ENCODE measurements around the gene NDC80. TPM values are rescaled to one million over a fixed set of nuclear protein-coding genes. Genes with fewer than 3 reads are reported as not detected.
"Not testable (repeated sequence)": the region's sequence is repeated elsewhere in the genome, so short reads cannot be mapped to it uniquely, and the experiment has no call there.

NDC80 gene
- total RNA-seq, 6 donors from 2014 or later = 0.89 to 1.8 (median 1.4) TPM

DNA sequence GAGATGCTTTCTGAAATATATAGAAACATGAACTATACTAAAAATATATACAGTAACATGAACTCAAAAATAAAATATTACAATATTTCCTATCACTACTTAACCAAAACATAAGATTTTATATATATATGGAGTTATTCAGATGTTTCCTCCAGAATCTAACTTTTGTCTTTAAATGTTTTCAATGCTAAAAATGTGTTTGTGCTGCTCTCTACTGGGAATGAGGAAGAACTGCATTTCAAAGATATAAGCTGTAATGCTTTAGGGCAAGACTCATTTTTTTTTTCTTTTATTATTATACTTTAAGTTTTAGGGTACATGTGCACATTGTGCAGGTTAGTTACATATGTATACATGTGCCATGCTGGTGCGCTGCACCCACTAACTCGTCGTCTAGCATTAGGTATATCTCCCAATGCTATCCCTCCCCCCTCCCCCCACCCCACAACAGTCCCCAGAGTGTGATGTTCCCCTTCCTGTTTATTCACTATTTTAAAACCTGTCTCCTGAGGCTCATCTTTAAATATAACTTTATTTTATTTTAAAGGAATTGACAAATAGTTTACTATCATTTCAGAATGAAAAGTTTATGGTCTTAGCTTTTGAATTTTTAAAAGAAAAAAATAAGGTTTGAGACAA, 29.3 kb upstream of the NDC80 start:
- peak in 1 of 2 donors; percentile 53 for ATAC-seq (ENCODE audit: low FRiP score in 2 of 2)
- TF ChIP-seq, protein P1, sequence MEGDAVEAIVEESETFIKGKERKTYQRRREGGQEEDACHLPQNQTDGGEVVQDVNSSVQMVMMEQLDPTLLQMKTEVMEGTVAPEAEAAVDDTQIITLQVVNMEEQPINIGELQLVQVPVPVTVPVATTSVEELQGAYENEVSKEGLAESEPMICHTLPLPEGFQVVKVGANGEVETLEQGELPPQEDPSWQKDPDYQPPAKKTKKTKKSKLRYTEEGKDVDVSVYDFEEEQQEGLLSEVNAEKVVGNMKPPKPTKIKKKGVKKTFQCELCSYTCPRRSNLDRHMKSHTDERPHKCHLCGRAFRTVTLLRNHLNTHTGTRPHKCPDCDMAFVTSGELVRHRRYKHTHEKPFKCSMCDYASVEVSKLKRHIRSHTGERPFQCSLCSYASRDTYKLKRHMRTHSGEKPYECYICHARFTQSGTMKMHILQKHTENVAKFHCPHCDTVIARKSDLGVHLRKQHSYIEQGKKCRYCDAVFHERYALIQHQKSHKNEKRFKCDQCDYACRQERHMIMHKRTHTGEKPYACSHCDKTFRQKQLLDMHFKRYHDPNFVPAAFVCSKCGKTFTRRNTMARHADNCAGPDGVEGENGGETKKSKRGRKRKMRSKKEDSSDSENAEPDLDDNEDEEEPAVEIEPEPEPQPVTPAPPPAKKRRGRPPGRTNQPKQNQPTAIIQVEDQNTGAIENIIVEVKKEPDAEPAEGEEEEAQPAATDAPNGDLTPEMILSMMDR (IDR thresholded peaks at IDR 0.05) = peak in 5 of 6 experiments; percentile 43 to 62 (median 55)
- H3K27ac ChIP-seq, H3K4me3 ChIP-seq, H3K9me3 ChIP-seq, H3K4me1 ChIP-seq, DNase-seq, H3K27me3 ChIP-seq: not testable (repeated sequence)
- H3K36me3 ChIP-seq = peaks cover 0 to 22% (median 0%) of the 10 kb centered on the region in 4 donors
- 17 to 35% methylated on average over 3 of the region's 3 CpGs for WGBS, 2 donors

DNA sequence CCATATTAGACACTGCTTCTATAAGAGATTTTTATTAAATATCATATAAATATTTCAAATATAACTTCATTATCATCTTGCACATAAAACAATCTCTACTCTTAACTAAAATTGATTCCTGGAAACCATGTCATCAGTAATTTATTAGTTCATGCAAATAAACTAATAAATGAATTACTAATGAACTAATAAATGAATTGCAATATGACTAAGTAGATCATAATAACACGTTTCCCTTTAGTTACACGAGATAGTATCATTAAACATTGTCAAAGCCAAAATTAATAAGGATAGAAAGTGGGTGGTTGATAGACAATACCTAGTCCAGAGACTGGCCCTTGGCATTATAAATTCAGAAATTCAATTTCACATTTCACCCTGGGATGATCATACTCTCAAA, 26.2 kb upstream of the NDC80 start:
- Histone ChIP-seq H3K27me3 (no peaks in the 10 kb centered on the region), H3K9me3 (no peaks in the 10 kb centered on the region), H3K4me1 (no peaks in the 10 kb centered on the region), H3K36me3 (peaks cover 0 to 21% (median 0%) of the 10 kb centered on the region in 4 donors), H3K27ac (no peak overlapping the region), H3K4me3 (no peak overlapping the region)
- 72 to 79% methylated on average over 2 of the region's 2 CpGs for WGBS, 2 donors
- DNase-seq = no peak
- TF ChIP-seq, protein P1 (IDR thresholded peaks at IDR 0.05) = no peak
- TF ChIP-seq POLR2AphosphoS5 (IDR thresholded peaks at IDR 0.05) (no peak), POLR2A (IDR thresholded peaks at IDR 0.05) (no peak), EP300 (IDR thresholded peaks at IDR 0.05) (no peak)
- ATAC-seq (ENCODE audit: low FRiP score in 2 of 2) = no peak

DNA sequence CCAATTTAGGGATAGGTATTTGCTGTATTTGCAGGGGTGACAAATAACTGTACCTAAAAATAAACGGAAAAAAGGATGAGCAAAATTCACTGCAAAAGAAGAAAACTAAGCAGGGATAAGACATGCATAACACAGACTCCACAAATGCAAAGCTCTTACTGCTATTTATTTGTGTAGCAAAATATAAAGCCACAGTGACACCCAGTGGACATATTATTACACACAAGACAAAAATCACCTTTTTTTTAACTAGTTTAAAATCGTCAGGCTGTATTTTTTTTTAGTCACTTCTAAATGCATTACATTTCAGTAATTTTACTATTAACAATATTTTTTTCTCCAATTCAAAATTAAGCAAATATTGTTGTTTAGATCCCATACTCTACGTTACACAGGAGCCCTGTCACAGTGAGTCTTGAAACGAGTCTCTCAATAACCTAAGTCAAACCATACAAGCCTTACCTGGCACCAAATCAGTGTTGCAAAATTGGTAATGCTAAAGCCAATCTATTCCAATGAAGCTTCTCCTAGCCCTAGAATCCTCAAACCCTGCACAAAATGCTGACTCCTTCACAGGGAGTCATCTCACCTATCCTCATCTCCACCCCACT, 23.8 kb upstream of the NDC80 start:
- Histone ChIP-seq H3K4me1 (no peaks in the 10 kb centered on the region), H3K36me3 (peaks cover 0 to 27% (median 2%) of the 10 kb centered on the region in 4 donors), H3K9me3 (no peaks in the 10 kb centered on the region), H3K27me3 (no peaks in the 10 kb centered on the region), H3K4me3 (no peak overlapping the region), H3K27ac (no peak overlapping the region)
- ATAC-seq (ENCODE audit: low FRiP score in 2 of 2) (peak in 1 of 2 donors; percentile 63), DNase-seq (no peak)
- TF ChIP-seq, protein P1 (IDR thresholded peaks at IDR 0.05) = peak in 5 of 6 experiments; percentile 22 to 54 (median 50)
- no peak for TF ChIP-seq POLR2AphosphoS5 (IDR thresholded peaks at IDR 0.05)
- WGBS, 2 donors = 59 to 62% methylated on average over 4 of the region's 4 CpGs

DNA sequence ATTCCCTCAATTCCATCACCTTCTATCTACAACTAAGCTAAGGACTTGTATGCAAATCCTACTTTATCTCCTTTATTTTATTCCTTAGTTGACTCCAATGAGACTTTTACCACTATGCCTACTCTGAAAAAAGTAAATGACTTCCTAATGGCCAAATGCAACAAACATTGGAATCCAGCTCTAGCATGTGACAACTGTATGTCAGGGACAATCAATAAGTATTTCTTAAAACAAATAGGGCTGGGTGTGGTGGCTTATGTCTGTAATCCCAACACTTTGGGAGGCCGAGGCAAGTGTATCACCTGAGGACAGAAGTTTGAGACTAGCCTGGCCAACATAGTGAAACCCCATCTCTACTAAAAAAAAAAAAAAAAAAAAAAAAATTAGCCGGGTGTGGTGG, 21.9 kb upstream of the NDC80 start:
- no peaks in the 10 kb centered on the region for H3K27me3 ChIP-seq
- no peaks in the 10 kb centered on the region for H3K4me1 ChIP-seq
- H3K27ac ChIP-seq = no peak overlapping the region
- WGBS, 2 donors = 93 to 97% methylated on average over 2 of the region's 2 CpGs
- H3K4me3 ChIP-seq = no peak overlapping the region
- H3K36me3 ChIP-seq = peaks cover 0 to 26% (median 2%) of the 10 kb centered on the region in 4 donors
- no peak for ATAC-seq (ENCODE audit: low FRiP score in 2 of 2)
- H3K9me3 ChIP-seq = no peaks in the 10 kb centered on the region
- TF ChIP-seq, protein P1 (IDR thresholded peaks at IDR 0.05) = no peak
- TF ChIP-seq EP300 (IDR thresholded peaks at IDR 0.05) (no peak), POLR2AphosphoS5 (IDR thresholded peaks at IDR 0.05) (no peak)
- DNase-seq = no peak

DNA sequence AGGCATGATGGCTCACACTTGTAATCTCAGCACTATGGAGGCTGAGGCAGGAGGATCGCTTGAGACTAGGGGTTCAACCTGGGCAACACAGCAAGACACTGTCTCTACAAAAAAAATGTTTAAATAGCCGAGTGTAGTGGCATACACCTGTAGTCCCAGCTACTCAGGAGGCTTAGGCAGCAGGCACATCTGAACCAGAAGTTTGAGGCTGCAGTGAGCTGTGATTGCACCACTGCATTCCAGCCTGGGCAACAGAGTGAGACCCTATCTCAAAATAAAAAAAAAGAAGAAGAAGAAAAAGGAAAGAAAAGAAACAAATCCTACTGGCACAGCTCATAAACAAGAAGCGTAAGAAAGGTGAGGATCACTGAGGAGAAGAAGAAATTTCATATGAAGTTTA, 19.9 kb upstream of the NDC80 start:
- H3K9me3 ChIP-seq = no peaks in the 10 kb centered on the region
- ATAC-seq (ENCODE audit: low FRiP score in 2 of 2) (no peak), DNase-seq (no peak)
- H3K36me3 ChIP-seq = peaks cover 0 to 24% (median 2%) of the 10 kb centered on the region in 4 donors
- TF ChIP-seq, protein P1 (IDR thresholded peaks at IDR 0.05) = no peak
- no peak for TF ChIP-seq POLR2A (IDR thresholded peaks at IDR 0.05)
- no peak for TF ChIP-seq POLR2AphosphoS5 (IDR thresholded peaks at IDR 0.05)
- no peak for TF ChIP-seq EP300 (IDR thresholded peaks at IDR 0.05)
- no peak overlapping the region for H3K4me3 ChIP-seq
- H3K27ac ChIP-seq = no peak overlapping the region
- H3K27me3 ChIP-seq = no peaks in the 10 kb centered on the region
- WGBS, 2 donors = 76 to 98% methylated on average over 3 of the region's 3 CpGs
- H3K4me1 ChIP-seq = no peaks in the 10 kb centered on the region
